ENCODE data around the gene ABAT. TPM values are rescaled to one million over a fixed set of nuclear protein-coding genes. Genes with fewer than 3 reads are reported as not detected.
"Not testable (repeated sequence)": the region's sequence is repeated elsewhere in the genome, so short reads cannot be mapped to it uniquely, and the experiment has no call there.

The ABAT gene
- total RNA-seq, 2 donors from 2014 or later, result 9.3 to 9.8 TPM

DNA sequence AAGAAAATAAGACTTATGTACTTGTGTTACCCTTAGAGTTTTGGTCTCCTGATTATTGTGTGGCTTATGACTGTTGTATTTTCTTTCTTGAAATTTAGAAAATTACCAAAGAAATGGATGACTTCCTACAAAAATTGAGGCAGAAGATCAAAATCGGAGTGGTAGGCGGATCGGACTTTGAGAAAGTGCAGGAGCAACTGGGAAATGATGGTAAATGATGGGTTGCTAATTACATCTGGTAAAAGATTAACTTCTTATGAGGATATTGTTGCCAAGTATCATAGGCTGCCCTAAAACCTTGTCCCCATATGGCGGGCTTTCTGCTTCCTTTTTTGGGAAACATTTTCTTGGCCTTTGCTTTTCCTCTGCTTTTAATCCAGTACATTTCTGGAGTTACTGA lies 127.3 kb downstream of the ABAT start:
- Histone ChIP-seq H3K4me3 (no peak overlapping the region), H3K4me1 (ENCODE audit: control insufficient read depth in 1 of 2, low read depth in 2 of 2) (peaks cover 16 to 34% of the 10 kb centered on the region in 2 donors), H3K9me3 (no peaks in the 10 kb centered on the region), H3K36me3 (peaks cover 30% of the 10 kb centered on the region), H3K27me3 (replicated peaks; ENCODE audit: insufficient read depth) (no peaks in the 10 kb centered on the region), H3K27ac (no peak overlapping the region)
- TF ChIP-seq CTCF (IDR thresholded peaks at IDR 0.05), result no peak
- DNase-seq (ENCODE audit: low spot score), result no peak
- no peak for ATAC-seq (ENCODE audit: insufficient number of reproducible peaks, low FRiP score, low read depth)

DNA sequence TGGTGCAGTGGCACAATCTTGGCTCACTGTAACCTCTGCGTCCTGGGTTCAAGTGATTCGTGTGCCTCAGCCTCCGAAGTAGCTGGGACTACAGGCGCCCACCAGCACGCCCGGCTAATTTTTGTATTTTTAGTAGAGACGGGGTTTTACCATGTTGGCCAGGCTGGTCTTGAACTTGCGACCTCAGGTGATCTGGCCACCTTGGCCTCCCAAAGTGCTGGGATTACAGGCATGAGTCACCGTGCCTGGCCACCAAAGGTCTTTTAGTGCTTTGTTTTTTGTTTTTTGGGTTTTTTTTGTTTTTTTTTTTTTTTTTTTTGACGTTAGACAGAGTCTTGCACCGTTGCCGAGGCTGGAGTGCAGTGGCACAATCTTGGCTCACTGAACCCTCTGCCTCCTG lies 129.3 kb downstream of the ABAT start:
- Histone ChIP-seq H3K4me1 (ENCODE audit: control insufficient read depth in 1 of 2, low read depth in 2 of 2) (peaks cover 11 to 25% of the 10 kb centered on the region in 2 donors), H3K36me3 (peaks cover 47% of the 10 kb centered on the region)
- H3K9me3 ChIP-seq; H3K27me3 ChIP-seq (replicated peaks; ENCODE audit: insufficient read depth); ATAC-seq (ENCODE audit: insufficient number of reproducible peaks, low FRiP score, low read depth); H3K4me3 ChIP-seq; H3K27ac ChIP-seq; DNase-seq (ENCODE audit: low spot score): not testable (repeated sequence)

GRCh38 chr16:8804313-8804712 lies 129.9 kb downstream of the ABAT start:
- ATAC-seq (ENCODE audit: insufficient number of reproducible peaks, low FRiP score, low read depth), result no peak
- Histone ChIP-seq H3K4me1 (ENCODE audit: control insufficient read depth in 1 of 2, low read depth in 2 of 2) (peaks cover 6 to 19% of the 10 kb centered on the region in 2 donors), H3K27ac (no peak overlapping the region), H3K36me3 (peaks cover 52% of the 10 kb centered on the region), H3K27me3 (replicated peaks; ENCODE audit: insufficient read depth) (no peaks in the 10 kb centered on the region), H3K4me3 (no peak overlapping the region), H3K9me3 (no peaks in the 10 kb centered on the region)
- DNase-seq (ENCODE audit: low spot score), result no peak
- no peak for TF ChIP-seq CTCF (IDR thresholded peaks at IDR 0.05)

GRCh38 chr16:8806272-8806983 lies 132.0 kb downstream of the ABAT start:
- H3K36me3 ChIP-seq, result peaks cover 61% of the 10 kb centered on the region
- DNase-seq (ENCODE audit: low spot score) (no peak), ATAC-seq (ENCODE audit: insufficient number of reproducible peaks, low FRiP score, low read depth) (no peak)
- H3K9me3 ChIP-seq, result no peaks in the 10 kb centered on the region
- H3K27ac ChIP-seq, result no peak overlapping the region
- H3K27me3 ChIP-seq (replicated peaks; ENCODE audit: insufficient read depth), result no peaks in the 10 kb centered on the region
- H3K4me1 ChIP-seq (ENCODE audit: control insufficient read depth in 1 of 2, low read depth in 2 of 2), result no peaks in the 10 kb centered on the region
- H3K4me3 ChIP-seq, result no peak overlapping the region
- TF ChIP-seq CTCF (IDR thresholded peaks at IDR 0.05), result no peak

GRCh38 chr16:8807189-8807588 lies 132.8 kb downstream of the ABAT start:
- no peak for DNase-seq (ENCODE audit: low spot score)
- Histone ChIP-seq H3K27me3 (replicated peaks; ENCODE audit: insufficient read depth) (no peaks in the 10 kb centered on the region), H3K36me3 (peaks cover 64% of the 10 kb centered on the region), H3K4me1 (ENCODE audit: control insufficient read depth in 1 of 2, low read depth in 2 of 2) (no peaks in the 10 kb centered on the region), H3K27ac (no peak overlapping the region), H3K4me3 (no peak overlapping the region), H3K9me3 (no peaks in the 10 kb centered on the region)
- TF ChIP-seq CTCF (IDR thresholded peaks at IDR 0.05), result no peak
- ATAC-seq (ENCODE audit: insufficient number of reproducible peaks, low FRiP score, low read depth), result no peak

GRCh38 chr16:8808009-8808408 lies 133.6 kb downstream of the ABAT start:
- Histone ChIP-seq H3K4me3 (no peak overlapping the region), H3K4me1 (ENCODE audit: control insufficient read depth in 1 of 2, low read depth in 2 of 2) (no peaks in the 10 kb centered on the region), H3K9me3 (no peaks in the 10 kb centered on the region), H3K27me3 (replicated peaks; ENCODE audit: insufficient read depth) (no peaks in the 10 kb centered on the region), H3K36me3 (peaks cover 66% of the 10 kb centered on the region), H3K27ac (no peak overlapping the region)
- ATAC-seq (ENCODE audit: insufficient number of reproducible peaks, low FRiP score, low read depth) (no peak), DNase-seq (ENCODE audit: low spot score) (no peak)
- no peak for TF ChIP-seq CTCF (IDR thresholded peaks at IDR 0.05)
